Measurements from ENCODE around the gene USP43. TPM values are rescaled to one million over a fixed set of nuclear protein-coding genes. Genes with fewer than 3 reads are reported as not detected.

USP43 gene
- total RNA-seq, 3 donors from 2014 or later (not counting 1 experiment from before 2014, with no cell fraction given): 3.0 to 9.3 (median 4.2) TPM

DNA sequence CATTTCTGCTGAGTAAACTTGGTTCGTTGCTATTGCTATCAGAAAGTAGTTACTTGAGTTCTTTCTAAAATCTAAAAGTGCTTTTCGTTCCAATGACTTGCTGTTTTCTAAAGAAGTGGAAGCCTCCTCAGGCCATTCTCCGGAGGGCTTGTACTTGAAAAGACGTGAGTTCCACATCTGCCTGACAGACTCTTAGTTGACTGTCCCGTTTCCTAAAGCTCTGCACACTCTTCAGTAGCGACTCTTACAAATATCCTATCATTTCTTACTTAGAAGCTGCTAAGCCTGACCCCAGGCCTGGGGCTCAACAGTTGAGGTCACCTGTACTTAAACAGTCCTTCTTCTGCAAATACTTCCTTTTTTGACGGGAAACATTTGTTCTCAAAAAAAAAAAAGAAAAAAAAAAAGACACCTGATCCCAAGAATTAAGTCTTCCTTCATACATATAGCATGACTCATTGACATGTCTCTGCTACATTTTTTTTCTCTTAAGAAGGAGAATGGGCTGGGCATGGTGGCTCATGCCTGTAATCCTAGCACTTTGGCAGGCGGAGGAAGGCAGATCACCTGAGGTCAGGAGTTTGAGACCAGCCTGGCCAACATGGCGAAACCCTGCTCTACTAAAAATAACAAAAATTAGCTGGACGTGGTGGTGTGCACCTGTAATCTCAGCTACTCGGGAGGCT lies 84.6 kb downstream of the USP43 start:
- intact Hi-C loops (cut with micrococcal nuclease): no loop called here

DNA sequence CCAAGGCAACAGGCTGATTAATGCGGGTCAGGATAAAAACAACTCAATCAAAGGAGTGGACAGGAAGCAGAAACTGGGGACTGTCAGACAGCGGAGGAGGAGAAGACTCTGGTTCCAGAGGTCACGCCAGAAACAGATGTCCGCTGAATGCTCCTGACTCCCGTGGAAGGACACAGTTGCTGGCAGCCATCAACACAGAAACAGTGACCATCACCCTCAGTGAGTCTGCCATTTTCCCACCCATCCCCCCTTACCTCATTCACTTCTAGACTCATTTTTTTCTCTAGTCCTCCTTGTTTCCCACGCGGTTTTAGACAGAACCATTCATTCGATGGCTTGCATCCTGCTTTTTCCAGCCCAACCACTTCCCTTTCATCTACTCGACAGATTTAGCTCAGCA lies 105.2 kb downstream of the USP43 start:
- no peaks in the 10 kb centered on the region for H3K9me3 Mint-ChIP-seq
- WGBS (ENCODE audit: insufficient coverage): 50% methylated on average over 9 of the region's 9 CpGs
- no peak overlapping the region for H3K27ac ChIP-seq (ENCODE audit: low read length)
- intact Hi-C loops (cut with micrococcal nuclease): no loop called here
- TF ChIP-seq, protein P1, sequence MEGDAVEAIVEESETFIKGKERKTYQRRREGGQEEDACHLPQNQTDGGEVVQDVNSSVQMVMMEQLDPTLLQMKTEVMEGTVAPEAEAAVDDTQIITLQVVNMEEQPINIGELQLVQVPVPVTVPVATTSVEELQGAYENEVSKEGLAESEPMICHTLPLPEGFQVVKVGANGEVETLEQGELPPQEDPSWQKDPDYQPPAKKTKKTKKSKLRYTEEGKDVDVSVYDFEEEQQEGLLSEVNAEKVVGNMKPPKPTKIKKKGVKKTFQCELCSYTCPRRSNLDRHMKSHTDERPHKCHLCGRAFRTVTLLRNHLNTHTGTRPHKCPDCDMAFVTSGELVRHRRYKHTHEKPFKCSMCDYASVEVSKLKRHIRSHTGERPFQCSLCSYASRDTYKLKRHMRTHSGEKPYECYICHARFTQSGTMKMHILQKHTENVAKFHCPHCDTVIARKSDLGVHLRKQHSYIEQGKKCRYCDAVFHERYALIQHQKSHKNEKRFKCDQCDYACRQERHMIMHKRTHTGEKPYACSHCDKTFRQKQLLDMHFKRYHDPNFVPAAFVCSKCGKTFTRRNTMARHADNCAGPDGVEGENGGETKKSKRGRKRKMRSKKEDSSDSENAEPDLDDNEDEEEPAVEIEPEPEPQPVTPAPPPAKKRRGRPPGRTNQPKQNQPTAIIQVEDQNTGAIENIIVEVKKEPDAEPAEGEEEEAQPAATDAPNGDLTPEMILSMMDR (IDR thresholded peaks at IDR 0.05): no peak
- H3K9me3 ChIP-seq (ENCODE audit: control insufficient read depth, insufficient read depth, low read length): no peaks in the 10 kb centered on the region
- DNase-seq (no peak), ATAC-seq (no peak)
- no peak overlapping the region for H3K4me3 ChIP-seq (ENCODE audit: low read length)
- H3K27me3 Mint-ChIP-seq (ENCODE audit: low read depth in 2 of 2): peaks cover 22 to 73% of the 10 kb centered on the region in 2 donors
- H3K27ac Mint-ChIP-seq: no peak overlapping the region
- H3K36me3 ChIP-seq (ENCODE audit: control insufficient read depth, insufficient read depth, low read length): no peaks in the 10 kb centered on the region
- H3K4me1 ChIP-seq (ENCODE audit: control insufficient read depth, insufficient read depth, low read length): no peaks in the 10 kb centered on the region
- H3K4me1 Mint-ChIP-seq: no peaks in the 10 kb centered on the region
- H3K4me3 Mint-ChIP-seq: no peak overlapping the region
- peaks cover 7% of the 10 kb centered on the region for H3K27me3 ChIP-seq (ENCODE audit: control insufficient read depth, insufficient read depth, low read length)
- no peaks in the 10 kb centered on the region for H3K36me3 Mint-ChIP-seq

More for the DNA sequence above, 84.6 kb downstream of the USP43 start:
- Histone ChIP-seq H3K9me3 (ENCODE audit: control insufficient read depth, insufficient read depth, low read length) (no peaks in the 10 kb centered on the region), H3K36me3 (ENCODE audit: control insufficient read depth, insufficient read depth, low read length) (no peaks in the 10 kb centered on the region), H3K27ac (ENCODE audit: low read length) (no peak overlapping the region), H3K27me3 (ENCODE audit: control insufficient read depth, insufficient read depth, low read length) (no peaks in the 10 kb centered on the region), H3K4me1 (ENCODE audit: control insufficient read depth, insufficient read depth, low read length) (no peaks in the 10 kb centered on the region), H3K4me3 (ENCODE audit: low read length) (no peak overlapping the region)
- 76% methylated on average over 11 of the region's 11 CpGs for WGBS (ENCODE audit: insufficient coverage)
- DNase-seq: no peak
- H3K36me3 Mint-ChIP-seq: no peaks in the 10 kb centered on the region
- no peak overlapping the region for H3K27ac Mint-ChIP-seq
- TF ChIP-seq, protein P1 (IDR thresholded peaks at IDR 0.05): no peak
- ATAC-seq: no peak
- H3K4me3 Mint-ChIP-seq: no peak overlapping the region
- H3K9me3 Mint-ChIP-seq: no peaks in the 10 kb centered on the region
- peaks cover 0 to 4% of the 10 kb centered on the region in 2 donors for H3K27me3 Mint-ChIP-seq (ENCODE audit: low read depth in 2 of 2)
- H3K4me1 Mint-ChIP-seq: no peaks in the 10 kb centered on the region

DNA sequence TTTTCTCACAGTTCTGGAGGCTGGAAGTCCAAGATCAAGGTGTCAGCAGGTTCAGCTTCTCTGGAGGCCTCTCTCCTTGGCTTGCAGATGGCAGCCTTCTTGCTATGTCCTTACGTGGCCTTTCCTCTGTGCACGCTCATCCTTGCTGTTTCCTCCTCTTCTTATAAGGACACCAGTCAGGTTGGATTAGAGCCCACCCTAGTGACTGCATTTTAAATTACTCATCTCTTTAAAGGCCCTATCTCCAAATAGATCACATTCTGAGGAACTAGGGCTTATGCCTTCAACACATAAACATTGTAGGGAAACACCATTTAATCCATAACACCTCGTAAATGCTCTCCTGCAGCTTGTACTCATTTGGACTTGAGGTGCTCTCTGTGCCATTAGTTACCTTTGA lies 109.8 kb downstream of the USP43 start:
- no peak for DNase-seq

More for the DNA sequence above, 109.8 kb downstream of the USP43 start:
- no peak overlapping the region for H3K27ac ChIP-seq (ENCODE audit: low read length)
- no peaks in the 10 kb centered on the region for H3K4me1 ChIP-seq (ENCODE audit: control insufficient read depth, insufficient read depth, low read length)
- no peaks in the 10 kb centered on the region for H3K4me1 Mint-ChIP-seq
- no peak for ATAC-seq
- no peaks in the 10 kb centered on the region for H3K9me3 Mint-ChIP-seq
- H3K27me3 Mint-ChIP-seq (ENCODE audit: low read depth in 2 of 2): peaks cover 13 to 38% of the 10 kb centered on the region in 2 donors
- no peak overlapping the region for H3K4me3 Mint-ChIP-seq
- WGBS (ENCODE audit: insufficient coverage): 75% methylated on average over 3 of the region's 3 CpGs
- H3K9me3 ChIP-seq (ENCODE audit: control insufficient read depth, insufficient read depth, low read length): no peaks in the 10 kb centered on the region
- H3K36me3 Mint-ChIP-seq: no peaks in the 10 kb centered on the region
- H3K27ac Mint-ChIP-seq: no peak overlapping the region
- intact Hi-C loops (cut with micrococcal nuclease): no loop called here
- peaks cover 3% of the 10 kb centered on the region for H3K27me3 ChIP-seq (ENCODE audit: control insufficient read depth, insufficient read depth, low read length)
- TF ChIP-seq, protein P1 (IDR thresholded peaks at IDR 0.05): no peak
- no peaks in the 10 kb centered on the region for H3K36me3 ChIP-seq (ENCODE audit: control insufficient read depth, insufficient read depth, low read length)
- H3K4me3 ChIP-seq (ENCODE audit: low read length): no peak overlapping the region
